Trophoblast cell (in vitro differentiated cells and primary cell): ENCODE data around the gene PPARG.
A peak's percentile ranks its signal among the peaks of the same experiment; 100 is the strongest.

Experiments used
- DNase-seq, 2 donors: peaks; one replicate each; pipeline ENCODE4 v3.0.0-alpha.2; 2016
- H2AFZ ChIP-seq: 2 replicates; pipeline ENCODE4 v1.6.1; 2013; ENCODE audit warnings: low read length, moderate library complexity, mild to moderate bottlenecking; ENCODE audit not compliant: insufficient read depth, poor library complexity
- H2AK5ac ChIP-seq: 2 replicates; pipeline ENCODE4 v1.6.1; 2013; ENCODE audit warnings: mild to moderate bottlenecking, low read length
- H2BK120ac ChIP-seq: 2 replicates; pipeline ENCODE4 v1.6.1; 2013; ENCODE audit warnings: low read length, mild to moderate bottlenecking, moderate library complexity; ENCODE audit not compliant: insufficient read depth, poor library complexity
- H2BK12ac ChIP-seq: 2 replicates; pipeline ENCODE4 v1.6.1; 2013; ENCODE audit warnings: mild to moderate bottlenecking, low read length, moderate library complexity
- H2BK5ac ChIP-seq: 2 replicates; pipeline ENCODE4 v1.6.1; 2013; ENCODE audit warnings: low read length, low read depth, moderate library complexity, mild to moderate bottlenecking; ENCODE audit not compliant: poor library complexity
- H3K14ac ChIP-seq: 2 replicates; pipeline ENCODE4 v1.6.1; 2013; ENCODE audit warnings: mild to moderate bottlenecking, low read length
- H3K18ac ChIP-seq: 2 replicates; pipeline ENCODE4 v1.6.1; 2013; ENCODE audit warnings: mild to moderate bottlenecking, low read length
- H3K23ac ChIP-seq: 2 replicates; pipeline ENCODE4 v1.6.1; 2013; ENCODE audit warnings: low read length
- H3K27ac ChIP-seq: 2 replicates; pipeline ENCODE4 v1.5.1; 2013; ENCODE audit warnings: low read depth, mild to moderate bottlenecking, inconsistent platforms, low read length, moderate library complexity
- H3K27me3 ChIP-seq: 2 replicates; pipeline ENCODE4 v1.6.1; 2013; ENCODE audit warnings: inconsistent platforms, mild to moderate bottlenecking, low read length, moderate library complexity; ENCODE audit not compliant: insufficient read depth
- H3K36me3 ChIP-seq, 2 experiments: 1 replicate in 1 of 2; 2 replicates in 1 of 2; pipeline ENCODE4 v1.6.1; 2013; ENCODE audit warnings: low read length in 2 of 2, mild to moderate bottlenecking in 2 of 2, moderate library complexity in 1 of 2; ENCODE audit not compliant: insufficient read depth in 2 of 2, control insufficient read depth in 1 of 2
- H3K4ac ChIP-seq: 2 replicates; pipeline ENCODE4 v1.6.1; 2013; ENCODE audit warnings: low read depth, mild to moderate bottlenecking, low read length, moderate library complexity
- H3K4me1 ChIP-seq, 2 experiments: 1 replicate in 1 of 2; 2 replicates in 1 of 2; pipeline ENCODE4 v1.6.1; 2013; ENCODE audit warnings: low read length in 2 of 2, mild to moderate bottlenecking in 2 of 2, moderate library complexity in 1 of 2; ENCODE audit not compliant: insufficient read depth in 2 of 2, control insufficient read depth in 1 of 2
- H3K4me2 ChIP-seq: 2 replicates; pipeline ENCODE4 v1.6.1; 2013; ENCODE audit warnings: inconsistent platforms, mild to moderate bottlenecking, low read length, moderate library complexity
- H3K4me3 ChIP-seq: 2 replicates; pipeline ENCODE4 v1.5.1; 2013; ENCODE audit warnings: mild to moderate bottlenecking, low read depth, low read length, inconsistent platforms
- H3K79me1 ChIP-seq: one replicate; pipeline ENCODE4 v1.6.1; 2013; ENCODE audit warnings: low read length
- H3K79me2 ChIP-seq: 2 replicates; pipeline ENCODE4 v1.6.1; 2013; ENCODE audit warnings: low read length, mild to moderate bottlenecking; ENCODE audit not compliant: control insufficient read depth, insufficient read depth, poor library complexity
- H3K9ac ChIP-seq: 2 replicates; pipeline ENCODE4 v1.6.1; 2013; ENCODE audit warnings: mild to moderate bottlenecking, low read length
- H3K9me3 ChIP-seq: 2 replicates; pipeline ENCODE4 v1.6.1; 2013; ENCODE audit warnings: low read depth, mild to moderate bottlenecking, control low read depth, inconsistent platforms, low read length; ENCODE audit not compliant: insufficient read depth
- H4K12ac ChIP-seq: 2 replicates; pipeline ENCODE4 v1.6.1; 2013; ENCODE audit warnings: low read depth, mild to moderate bottlenecking, low read length, moderate library complexity
- H4K8ac ChIP-seq: 2 replicates; pipeline ENCODE4 v1.6.1; 2013; ENCODE audit warnings: low read depth, mild to moderate bottlenecking, low read length, moderate library complexity
- H4K91ac ChIP-seq: one replicate; pipeline ENCODE4 v1.6.1; 2013; ENCODE audit warnings: low read depth, mild to moderate bottlenecking, low read length, moderate library complexity
- WGBS: extraction: QIAGEN DNeasy Blood & Tissue Kit; methylation state at CpG from one replicate; pipeline ENCODE4 v1.1.7; 2013; ENCODE audit warnings: missing lambda C conversion rate; ENCODE audit not compliant: insufficient read length, insufficient coverage; ENCODE audit errors: extremely low coverage; 5-methylcytosine and 5-hydroxymethylcytosine counted together

The PPARG gene

DNA sequence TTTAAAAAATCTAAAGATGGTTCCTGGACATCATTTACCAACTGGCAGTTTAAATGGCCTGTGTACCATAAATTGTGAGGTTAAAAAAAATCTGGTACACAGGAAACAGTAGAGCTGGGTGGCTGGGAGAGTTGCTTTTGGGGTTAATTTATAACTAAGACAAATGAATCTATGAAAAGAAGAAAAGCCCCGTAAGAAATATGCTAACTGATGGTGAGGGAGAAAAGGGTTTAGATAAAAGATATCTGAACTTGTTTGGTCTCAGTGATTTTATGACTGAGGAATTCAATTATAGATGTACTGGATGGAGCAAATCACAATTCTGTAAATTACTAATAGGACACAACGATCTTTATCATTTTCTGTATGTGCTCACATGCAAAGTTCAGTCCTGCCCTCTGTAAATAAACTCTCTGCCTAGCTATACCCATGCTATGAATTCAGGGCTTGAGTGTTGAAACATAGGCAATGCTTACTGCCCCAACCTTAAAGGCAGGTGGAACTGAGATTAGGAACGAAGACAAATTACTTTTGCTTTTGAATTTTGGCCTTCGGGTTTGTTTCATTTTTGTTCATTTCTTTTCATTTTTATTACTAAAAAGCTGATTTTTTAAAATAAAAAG, 28.0 kb downstream of the PPARG start:
- Histone ChIP-seq H3K36me3 (peaks cover 0 to 3% of the 10 kb centered on the region in 2 experiments), H2BK5ac (no peak overlapping the region), H3K9me3 (no peaks in the 10 kb centered on the region), H3K79me1 (no peaks in the 10 kb centered on the region), H3K27me3 (no peaks in the 10 kb centered on the region), H3K4me2 (no peak overlapping the region), H3K14ac (no peak overlapping the region), H3K4ac (no peak overlapping the region), H4K8ac (no peak overlapping the region), H2BK120ac (no peak overlapping the region), H4K12ac (no peak overlapping the region), H3K9ac (no peak overlapping the region), H3K4me1 (no peaks in the 10 kb centered on the region), H3K4me3 (no peak overlapping the region), H4K91ac (no peak overlapping the region), H3K27ac (no peak overlapping the region), H2AK5ac (no peak overlapping the region), H2BK12ac (no peak overlapping the region), H2AFZ (no peak overlapping the region), H3K23ac (no peak overlapping the region), H3K79me2 (no peaks in the 10 kb centered on the region), H3K18ac (no peak overlapping the region)
- WGBS, result no CpG with 5 or more reads among the region's 4 CpGs
- DNase-seq, result peak in 1 of 2 donors; percentile 45

DNA sequence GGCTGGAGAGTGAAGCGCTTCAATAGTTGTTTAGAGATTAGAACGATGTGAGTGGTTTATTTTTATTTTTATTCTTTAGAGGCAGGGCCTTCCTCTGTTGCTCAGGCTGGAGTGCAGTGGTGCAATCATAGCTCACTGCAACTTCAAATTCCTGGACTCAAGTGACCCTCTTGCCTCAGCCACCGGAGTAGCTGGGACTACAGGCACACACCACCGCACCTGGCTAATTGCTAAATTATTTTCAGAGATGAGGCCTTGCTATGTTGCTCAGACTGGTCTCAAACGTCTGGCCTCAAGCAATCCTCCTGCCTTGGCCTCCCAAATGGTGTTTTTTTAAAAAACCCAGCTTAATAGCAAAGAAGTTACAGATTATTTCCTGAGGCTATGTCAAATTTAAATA, 29.0 kb downstream of the PPARG start:
- WGBS, result 100% methylated on average over 2 of the region's 5 CpGs

DNA sequence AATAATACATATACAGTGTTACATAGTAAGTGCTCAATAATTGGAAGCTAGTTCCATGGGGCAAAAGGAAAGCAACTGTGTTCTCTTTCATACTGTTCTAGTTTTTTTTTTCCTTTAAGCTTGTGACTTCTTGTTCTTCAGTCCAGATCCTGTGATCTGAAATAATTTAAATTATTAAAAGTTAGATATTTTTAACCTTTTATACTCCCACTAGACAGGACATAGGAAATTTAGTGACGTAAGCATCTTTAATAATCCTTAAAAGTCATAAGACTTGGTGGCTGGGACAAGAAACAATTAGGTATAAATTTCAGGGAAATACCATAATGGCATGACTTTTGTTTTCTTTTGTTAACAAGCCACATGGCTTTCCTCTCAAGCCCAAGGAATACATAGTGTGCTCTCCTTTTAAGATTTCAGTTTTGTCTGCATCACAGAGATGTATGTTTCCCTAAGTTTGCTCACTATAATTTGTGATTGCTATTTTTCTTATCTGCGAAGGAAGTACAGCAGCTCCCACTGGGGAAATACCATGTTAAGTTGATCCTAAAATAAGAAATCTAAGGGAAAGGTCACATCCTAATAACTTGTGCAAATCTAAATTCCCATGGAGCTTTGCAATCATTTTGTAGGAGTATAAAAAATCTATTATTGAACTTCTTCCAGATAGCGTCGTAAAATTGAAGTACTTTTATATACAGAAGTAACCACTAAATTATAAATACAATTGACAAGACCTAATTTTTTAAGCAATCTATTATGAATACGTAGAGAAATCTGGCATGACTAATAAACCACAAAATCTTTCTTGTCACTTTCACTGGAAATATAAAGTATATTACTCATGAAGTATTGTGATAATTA, 30.1 kb downstream of the PPARG start:
- Histone ChIP-seq H2BK12ac (no peak overlapping the region), H3K79me2 (no peaks in the 10 kb centered on the region), H4K12ac (no peak overlapping the region), H3K27ac (no peak overlapping the region), H3K4me2 (no peak overlapping the region), H4K8ac (no peak overlapping the region), H3K79me1 (no peaks in the 10 kb centered on the region), H4K91ac (no peak overlapping the region), H2AFZ (no peak overlapping the region), H3K4me3 (no peak overlapping the region), H3K23ac (no peak overlapping the region), H3K4ac (no peak overlapping the region), H2BK5ac (no peak overlapping the region), H3K4me1 (no peaks in the 10 kb centered on the region), H3K18ac (no peak overlapping the region), H3K14ac (no peak overlapping the region), H3K9me3 (no peaks in the 10 kb centered on the region), H2AK5ac (no peak overlapping the region), H3K27me3 (no peaks in the 10 kb centered on the region), H2BK120ac (no peak overlapping the region), H3K36me3 (peaks cover 0 to 2% of the 10 kb centered on the region in 2 experiments), H3K9ac (no peak overlapping the region)
- no peak for DNase-seq
- no CpG with 5 or more reads among the region's 5 CpGs for WGBS

More for the DNA sequence above, 29.0 kb downstream of the PPARG start:
- Histone ChIP-seq H4K8ac (no peak overlapping the region), H3K79me1 (no peaks in the 10 kb centered on the region), H3K36me3 (peaks cover 0 to 3% of the 10 kb centered on the region in 2 experiments), H3K9ac (no peak overlapping the region), H2BK5ac (no peak overlapping the region), H3K4ac (no peak overlapping the region), H3K9me3 (no peaks in the 10 kb centered on the region), H3K27me3 (no peaks in the 10 kb centered on the region), H2BK120ac (no peak overlapping the region), H3K4me2 (no peak overlapping the region), H4K12ac (no peak overlapping the region), H3K4me1 (no peaks in the 10 kb centered on the region), H3K14ac (no peak overlapping the region), H3K79me2 (no peaks in the 10 kb centered on the region), H3K23ac (no peak overlapping the region), H2BK12ac (no peak overlapping the region), H2AK5ac (no peak overlapping the region), H3K4me3 (no peak overlapping the region), H3K18ac (no peak overlapping the region), H4K91ac (no peak overlapping the region), H2AFZ (no peak overlapping the region), H3K27ac (no peak overlapping the region)
- DNase-seq, result peak; percentile 93 to 97

DNA sequence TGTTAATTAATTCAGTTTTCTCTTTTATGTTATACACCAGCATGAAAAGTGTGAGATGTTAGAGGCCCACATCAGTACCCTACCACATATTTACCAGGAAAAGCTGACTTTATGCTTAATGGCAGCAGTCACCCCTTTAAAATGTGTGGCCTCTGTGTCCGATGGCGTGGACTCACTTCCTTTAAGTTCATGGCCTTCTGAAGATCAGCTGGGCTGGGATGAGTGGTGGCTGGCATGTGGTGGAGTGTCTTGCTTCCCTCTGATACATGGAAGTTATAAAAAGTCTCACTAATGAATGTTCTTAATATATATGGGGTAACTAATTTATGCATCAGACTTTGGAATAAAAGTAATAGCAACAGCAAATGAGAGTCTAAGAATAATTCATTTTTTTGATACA, 32.1 kb downstream of the PPARG start:
- Histone ChIP-seq H3K79me1 (no peaks in the 10 kb centered on the region), H3K27me3 (no peaks in the 10 kb centered on the region), H2BK12ac (no peak overlapping the region), H3K23ac (no peak overlapping the region), H3K9me3 (no peaks in the 10 kb centered on the region), H2AK5ac (no peak overlapping the region), H2AFZ (no peak overlapping the region), H3K14ac (no peak overlapping the region), H3K36me3 (peaks cover 0 to 2% of the 10 kb centered on the region in 2 experiments), H3K4me3 (no peak overlapping the region), H3K4ac (no peak overlapping the region), H3K4me1 (no peaks in the 10 kb centered on the region), H3K79me2 (no peaks in the 10 kb centered on the region), H3K18ac (no peak overlapping the region), H4K12ac (no peak overlapping the region), H2BK120ac (no peak overlapping the region), H4K91ac (no peak overlapping the region), H2BK5ac (no peak overlapping the region), H3K4me2 (no peak overlapping the region), H3K9ac (no peak overlapping the region), H3K27ac (no peak overlapping the region), H4K8ac (no peak overlapping the region)
- no CpG with 5 or more reads among the region's 2 CpGs for WGBS
- no peak for DNase-seq
